WTC11 (cell line): ENCODE results near the gene TLE7. TPM values are rescaled to one million over a fixed set of nuclear protein-coding genes. Genes with fewer than 3 reads are reported as not detected.

ENCODE experiments used
- ATAC-seq: fragments of 200-7000 bp; cut with Tn5 transposase; 2 replicates; pipeline ENCODE4 v1.10.0; 2021; ENCODE audit warnings: mild to moderate bottlenecking, moderate library complexity
- CTCF ChIA-PET: fragments of 300-600 bp; sonication (Branson Sonifier 250); formaldehyde crosslinking; loops from one replicate; lab custom pipeline; 2021; ENCODE audit warnings: antibody characterized with exemption; lab: Charles Lee
- POLR2A ChIA-PET: fragments of 350-600 bp; sonication (Branson Sonifier 250); formaldehyde crosslinking; loops from one replicate; lab custom pipeline; 2021; ENCODE audit warnings: antibody characterized with exemption; lab: Charles Lee
- DNase-seq: peaks from one replicate; pipeline ENCODE4 v3.0.0; 2021; ENCODE audit warnings: low spot score
- H3K27ac Mint-ChIP-seq: 2 replicates; pipeline ENCODE4 v1.8.0; 2021; ENCODE audit warnings: mixed read lengths
- H3K27me3 Mint-ChIP-seq: 2 replicates; pipeline ENCODE4 v1.8.0; 2021; ENCODE audit warnings: low read depth, mild to moderate bottlenecking, moderate library complexity, mixed read lengths
- H3K36me3 Mint-ChIP-seq: 2 replicates; pipeline ENCODE4 v1.8.0; 2021; ENCODE audit warnings: mixed read lengths
- H3K4me1 Mint-ChIP-seq: 2 replicates; pipeline ENCODE4 v1.8.0; 2022; ENCODE audit warnings: mixed read lengths
- H3K4me3 Mint-ChIP-seq: 2 replicates; pipeline ENCODE4 v1.8.0; 2021; ENCODE audit warnings: mild to moderate bottlenecking, moderate library complexity, mixed read lengths
- H3K9me3 Mint-ChIP-seq: 2 replicates; pipeline ENCODE4 v1.8.0; 2021; ENCODE audit warnings: mixed read lengths
- ARID4B ChIP-seq: sonication (generic); formaldehyde crosslinking; IDR thresholded peaks from 2 replicates; pipeline ENCODE4 v1.8.0; 2023; ENCODE audit warnings: missing genetic modification reagents, mild to moderate bottlenecking, borderline replicate concordance
- ATF3 ChIP-seq: sonication (generic); formaldehyde crosslinking; conservative IDR thresholded peaks from 2 replicates; pipeline ENCODE4 v1.8.1; 2022; ENCODE audit warnings: mild to moderate bottlenecking, missing genetic modification reagents
- CREM ChIP-seq: sonication (generic); formaldehyde crosslinking; IDR thresholded peaks from 2 replicates; pipeline ENCODE4 v1.8.1; 2022; ENCODE audit warnings: mild to moderate bottlenecking, missing genetic modification reagents, moderate library complexity
- CTCF ChIP-seq: fragments of 200-600 bp; IDR thresholded peaks from 2 replicates; pipeline ENCODE4 v1.8.0; 2022; ENCODE audit warnings: antibody characterized with exemption
- E2F5 ChIP-seq: sonication (generic); formaldehyde crosslinking; IDR thresholded peaks from 2 replicates; pipeline ENCODE4 v1.8.1; 2022; ENCODE audit warnings: mild to moderate bottlenecking, moderate library complexity, missing genetic modification reagents
- ESRRA ChIP-seq: sonication (generic); formaldehyde crosslinking; IDR thresholded peaks from 2 replicates; pipeline ENCODE4 v1.8.1; 2022; ENCODE audit warnings: mild to moderate bottlenecking, missing genetic modification reagents, borderline replicate concordance
- ETV6 ChIP-seq: sonication (generic); formaldehyde crosslinking; IDR thresholded peaks from 2 replicates; pipeline ENCODE4 v1.8.1; 2022; ENCODE audit warnings: mild to moderate bottlenecking, missing genetic modification reagents
- GABPB1 ChIP-seq: sonication (generic); formaldehyde crosslinking; IDR thresholded peaks from 2 replicates; pipeline ENCODE4 v1.8.1; 2023; ENCODE audit warnings: mild to moderate bottlenecking, missing genetic modification reagents
- HMGXB4 ChIP-seq: sonication (generic); formaldehyde crosslinking; IDR thresholded peaks from 2 replicates; pipeline ENCODE4 v1.8.1; 2023; ENCODE audit warnings: mild to moderate bottlenecking, moderate library complexity, missing genetic modification reagents
- SMAD4 ChIP-seq: sonication (generic); formaldehyde crosslinking; IDR thresholded peaks from 2 replicates; pipeline ENCODE4 v1.8.0; 2022; ENCODE audit warnings: mild to moderate bottlenecking, missing genetic modification reagents
- STAT6 ChIP-seq: sonication (generic); formaldehyde crosslinking; conservative IDR thresholded peaks from 2 replicates; pipeline ENCODE4 v1.8.1; 2023; ENCODE audit warnings: mild to moderate bottlenecking, low read depth, missing genetic modification reagents, moderate library complexity
- TP53 ChIP-seq: sonication (generic); formaldehyde crosslinking; IDR thresholded peaks from 2 replicates; pipeline ENCODE4 v1.8.1; 2023; ENCODE audit warnings: mild to moderate bottlenecking, missing genetic modification reagents
- USF2 ChIP-seq: sonication (generic); formaldehyde crosslinking; IDR thresholded peaks from 2 replicates; pipeline ENCODE4 v1.8.1; 2023; ENCODE audit warnings: mild to moderate bottlenecking, missing genetic modification reagents, moderate library complexity
- ZNF121 ChIP-seq: sonication (generic); formaldehyde crosslinking; IDR thresholded peaks from 2 replicates; pipeline ENCODE4 v1.8.0; 2023; ENCODE audit warnings: missing genetic modification reagents
- ZNF232 ChIP-seq: sonication (generic); formaldehyde crosslinking; IDR thresholded peaks from 2 replicates; pipeline ENCODE4 v1.8.0; 2022; ENCODE audit warnings: mild to moderate bottlenecking, missing genetic modification reagents
- total RNA-seq: library from RNA; stranded (reverse); gene quantifications from 3 replicates; pipeline ENCODE4 v1.2.3, GENCODE V29; 2021
- TF ChIP-seq, protein P1 (sequence below): sonication (generic); formaldehyde crosslinking; IDR thresholded peaks from 2 replicates; pipeline ENCODE4 v1.8.1; 2022; ENCODE audit warnings: missing genetic modification reagents, borderline replicate concordance
- TF ChIP-seq, protein P2 (sequence below): sonication (generic); formaldehyde crosslinking; IDR thresholded peaks from 2 replicates; pipeline ENCODE4 v1.8.1; 2022; ENCODE audit warnings: low read depth, mild to moderate bottlenecking, moderate library complexity, missing genetic modification reagents, borderline replicate concordance

TLE7 gene
- total RNA-seq, 1 experiment from 2014 or later, result 0.55 TPM

DNA sequence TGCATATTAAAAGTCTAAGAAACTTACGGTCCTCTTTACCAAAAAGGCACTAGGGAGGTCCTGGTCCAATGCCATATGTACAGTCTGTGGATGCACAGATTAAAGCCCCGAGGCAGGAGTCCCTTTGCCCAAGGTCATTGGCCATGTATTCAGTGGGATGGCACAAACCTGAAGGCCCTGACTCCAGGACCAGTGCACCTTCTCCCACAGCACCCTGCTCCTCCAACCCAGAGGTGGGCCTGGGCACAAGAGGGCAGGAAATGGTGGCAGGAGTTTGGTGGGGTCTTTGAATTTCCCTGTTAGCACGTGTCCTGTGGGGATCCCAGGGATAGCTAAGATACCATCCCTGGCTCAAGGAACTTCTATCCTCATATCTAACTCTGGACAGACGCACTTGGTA lies 28.5 kb downstream of the TLE7 start (continued):
- no peak for TF ChIP-seq ARID4B (CRISPR knock-in tag)
- TF ChIP-seq STAT6 (CRISPR knock-in tag), result no peak
- TF ChIP-seq USF2 (CRISPR knock-in tag), result no peak

DNA sequence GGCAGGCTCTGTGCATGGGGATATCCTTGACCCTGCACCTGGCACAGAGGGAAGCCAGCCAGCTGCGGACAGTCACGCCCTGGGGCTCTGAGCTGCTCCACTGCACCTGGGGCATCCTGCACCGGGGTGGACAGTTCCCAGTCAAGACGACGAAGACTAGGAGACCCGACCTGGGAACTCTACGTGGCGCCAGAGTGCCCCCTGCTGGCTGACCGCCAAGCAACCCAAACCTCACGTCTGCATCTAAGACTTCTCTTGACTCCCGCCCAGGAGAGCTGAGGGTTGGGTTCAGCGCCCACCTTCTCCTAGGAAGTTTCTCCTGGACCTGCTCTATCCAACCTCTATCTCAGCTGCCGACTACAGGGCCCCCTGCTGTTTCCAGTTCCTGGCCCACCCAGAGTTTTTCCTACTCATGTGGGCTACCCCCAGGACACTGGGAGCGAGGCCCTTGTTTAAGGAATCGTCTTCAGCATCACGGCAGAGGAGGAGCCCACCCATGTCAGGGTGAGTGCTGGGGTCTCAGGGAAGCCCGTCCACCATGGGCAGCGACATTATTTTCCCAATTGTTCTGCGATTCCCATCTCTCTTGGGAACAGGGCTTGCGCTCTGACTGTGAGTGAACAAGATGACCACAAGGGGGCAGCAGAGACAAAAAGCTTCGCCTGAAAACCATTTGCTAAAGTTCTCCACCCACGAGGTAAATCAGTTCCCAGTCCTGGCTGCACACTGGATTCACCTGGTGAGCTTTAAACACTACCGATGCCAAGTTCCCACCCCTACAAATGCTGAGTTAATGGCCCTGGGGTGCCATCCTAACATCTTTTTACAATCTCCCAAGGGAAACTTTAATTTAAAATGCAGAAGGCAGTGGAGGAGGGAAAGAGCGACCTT lies 29.3 kb downstream of the TLE7 start:
- no peaks in the 10 kb centered on the region for H3K36me3 Mint-ChIP-seq
- ChIA-PET CTCF (interaction anchor here (0.6 to 3.9 kb wide), 66 partner anchors 10 to 697 kb away, joined by 3 to 76 read pairs (median 4); partner anchors contain the start of genes CALB2, CHST4, CMTR2 and ZNF19), POLR2A (interaction anchor here (1.1 kb wide), 1 partner anchor 9 kb away, joined by 3 read pairs; no protein-coding TSS in a partner anchor)
- ATAC-seq (peak; percentile 90), DNase-seq (peak; percentile 87)
- H3K27ac Mint-ChIP-seq, result no peak overlapping the region
- H3K9me3 Mint-ChIP-seq, result no peaks in the 10 kb centered on the region
- peaks cover 7% of the 10 kb centered on the region for H3K27me3 Mint-ChIP-seq
- peak overlapping the region; percentile 70 for H3K4me3 Mint-ChIP-seq
- H3K4me1 Mint-ChIP-seq, result peaks cover 8% of the 10 kb centered on the region
- TF ChIP-seq ZNF232 (no peak), ETV6 (CRISPR knock-in tag) (no peak), ZNF121 (no peak), ATF3 (CRISPR knock-in tag) (no peak), GABPB1 (0 out of 2 replicates have a peak, but pooled peaks have one; percentile 10), HMGXB4 (0 out of 2 replicates have a peak, but pooled peaks have one; percentile 44), E2F5 (CRISPR knock-in tag) (no peak), TP53 (no peak), CTCF (peak; percentile 87), ESRRA (no peak), SMAD4 (no peak), CREM (CRISPR knock-in tag) (no peak)
- TF ChIP-seq, protein P1, sequence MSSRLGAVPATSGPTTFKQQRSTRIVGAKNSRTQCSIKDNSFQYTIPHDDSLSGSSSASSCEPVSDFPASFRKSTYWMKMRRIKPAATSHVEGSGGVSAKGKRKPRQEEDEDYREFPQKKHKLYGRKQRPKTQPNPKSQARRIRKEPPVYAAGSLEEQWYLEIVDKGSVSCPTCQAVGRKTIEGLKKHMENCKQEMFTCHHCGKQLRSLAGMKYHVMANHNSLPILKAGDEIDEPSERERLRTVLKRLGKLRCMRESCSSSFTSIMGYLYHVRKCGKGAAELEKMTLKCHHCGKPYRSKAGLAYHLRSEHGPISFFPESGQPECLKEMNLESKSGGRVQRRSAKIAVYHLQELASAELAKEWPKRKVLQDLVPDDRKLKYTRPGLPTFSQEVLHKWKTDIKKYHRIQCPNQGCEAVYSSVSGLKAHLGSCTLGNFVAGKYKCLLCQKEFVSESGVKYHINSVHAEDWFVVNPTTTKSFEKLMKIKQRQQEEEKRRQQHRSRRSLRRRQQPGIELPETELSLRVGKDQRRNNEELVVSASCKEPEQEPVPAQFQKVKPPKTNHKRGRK (CRISPR knock-in tag), result no peak
- TF ChIP-seq, protein P2, sequence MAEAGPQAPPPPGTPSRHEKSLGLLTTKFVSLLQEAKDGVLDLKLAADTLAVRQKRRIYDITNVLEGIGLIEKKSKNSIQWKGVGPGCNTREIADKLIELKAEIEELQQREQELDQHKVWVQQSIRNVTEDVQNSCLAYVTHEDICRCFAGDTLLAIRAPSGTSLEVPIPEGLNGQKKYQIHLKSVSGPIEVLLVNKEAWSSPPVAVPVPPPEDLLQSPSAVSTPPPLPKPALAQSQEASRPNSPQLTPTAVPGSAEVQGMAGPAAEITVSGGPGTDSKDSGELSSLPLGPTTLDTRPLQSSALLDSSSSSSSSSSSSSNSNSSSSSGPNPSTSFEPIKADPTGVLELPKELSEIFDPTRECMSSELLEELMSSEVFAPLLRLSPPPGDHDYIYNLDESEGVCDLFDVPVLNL (CRISPR knock-in tag), result no peak
